Adipocyte (in vitro differentiated cells): ENCODE measurements around the gene GUCY1B1.
A peak's percentile ranks its signal among the peaks of the same experiment; 100 is the strongest.

Source experiments
- DNase-seq: peaks from one replicate; pipeline ENCODE4 v3.0.0-alpha.2; 2015; ENCODE audit warnings: low read depth
- H3K27me3 ChIP-seq: replicated peaks from 2 replicates; pipeline ENCODE4 v1.7.0; 2013; ENCODE audit warnings: mild to moderate bottlenecking, low read length, moderate library complexity; ENCODE audit not compliant: control insufficient read depth, insufficient read depth
- H3K36me3 ChIP-seq: 2 replicates; pipeline ENCODE4 v1.7.0; 2013; ENCODE audit warnings: low read length, mild to moderate bottlenecking, moderate library complexity; ENCODE audit not compliant: control insufficient read depth, insufficient read depth, severe bottlenecking
- H3K4me1 ChIP-seq: 2 replicates; pipeline ENCODE4 v1.7.0; 2013; ENCODE audit warnings: mild to moderate bottlenecking, low read length, moderate library complexity; ENCODE audit not compliant: control insufficient read depth, insufficient read depth
- H3K4me3 ChIP-seq: 2 replicates; pipeline ENCODE4 v1.7.0; 2013; ENCODE audit warnings: mild to moderate bottlenecking, low read length, moderate library complexity
- H3K9ac ChIP-seq: 2 replicates; pipeline ENCODE4 v1.7.0; 2013; ENCODE audit warnings: mild to moderate bottlenecking, low read length, moderate library complexity
- H3K9me3 ChIP-seq: 2 replicates; pipeline ENCODE4 v1.7.0; 2013; ENCODE audit warnings: mild to moderate bottlenecking, low read length, moderate library complexity; ENCODE audit not compliant: control insufficient read depth

Gene GUCY1B1

GRCh38 chr4:155800685-155801343 is 42.0 kb downstream of the GUCY1B1 start:
- Histone ChIP-seq H3K27me3 (no peaks in the 10 kb centered on the region), H3K9ac (no peak overlapping the region), H3K4me3 (no peak overlapping the region), H3K4me1 (peaks cover 7% of the 10 kb centered on the region), H3K9me3 (no peaks in the 10 kb centered on the region), H3K36me3 (no peaks in the 10 kb centered on the region)
- no peak for DNase-seq

- Histone ChIP-seq H3K4me3 (no peak overlapping the region), H3K9me3 (no peaks in the 10 kb centered on the region), H3K27me3 (no peaks in the 10 kb centered on the region), H3K36me3 (no peaks in the 10 kb centered on the region), H3K9ac (no peak overlapping the region), H3K4me1 (peaks cover 14% of the 10 kb centered on the region)
- no peak for DNase-seq
Observed at GRCh38 chr4:155802190-155802959, 43.6 kb downstream of the GUCY1B1 start.

DNA sequence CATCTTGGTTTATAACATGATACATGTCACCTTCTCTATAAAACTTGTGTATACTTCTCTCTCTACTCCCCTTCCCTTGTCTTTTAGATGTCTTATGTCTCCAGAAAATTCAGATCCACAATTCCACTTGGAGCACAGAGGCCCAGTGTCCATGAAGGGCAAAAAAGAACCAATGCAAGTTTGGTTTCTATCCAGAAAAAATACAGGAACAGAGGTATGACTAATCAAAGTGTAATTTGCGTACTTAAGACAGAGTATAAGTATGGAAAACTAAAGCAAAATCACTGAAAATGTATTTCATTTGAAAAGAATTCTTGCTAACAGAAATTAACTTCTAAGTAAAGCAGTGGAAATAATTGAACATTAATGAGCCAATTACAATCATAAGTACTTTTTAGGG is 46.2 kb downstream of the GUCY1B1 start:
- Histone ChIP-seq H3K4me3 (no peak overlapping the region), H3K27me3 (no peaks in the 10 kb centered on the region), H3K9ac (no peak overlapping the region), H3K36me3 (no peaks in the 10 kb centered on the region), H3K9me3 (no peaks in the 10 kb centered on the region), H3K4me1 (peaks cover 14% of the 10 kb centered on the region)
- peak; percentile 59 for DNase-seq

DNA sequence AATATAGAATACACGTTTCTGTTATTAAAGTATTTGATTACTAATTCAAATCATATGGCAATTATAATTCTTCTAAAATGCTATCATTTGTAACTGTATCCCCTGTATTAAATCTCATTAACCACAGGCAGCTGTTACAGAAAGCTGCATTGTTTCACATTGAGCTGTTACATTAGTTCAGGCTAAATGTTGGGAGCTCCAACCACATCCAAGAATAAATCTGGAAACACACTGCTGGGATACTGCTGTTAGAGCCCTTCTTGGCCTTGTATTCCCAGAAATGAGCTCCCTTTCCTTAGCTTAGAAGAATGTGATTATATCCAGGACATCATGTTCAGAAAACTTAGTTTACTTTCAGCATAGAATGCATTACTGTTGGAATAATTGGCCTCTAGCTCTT is 48.2 kb downstream of the GUCY1B1 start:
- peak; percentile 66 for DNase-seq
- Histone ChIP-seq H3K27me3 (no peaks in the 10 kb centered on the region), H3K4me3 (no peak overlapping the region), H3K9ac (no peak overlapping the region), H3K9me3 (no peaks in the 10 kb centered on the region), H3K36me3 (no peaks in the 10 kb centered on the region), H3K4me1 (peaks cover 14% of the 10 kb centered on the region)

DNA sequence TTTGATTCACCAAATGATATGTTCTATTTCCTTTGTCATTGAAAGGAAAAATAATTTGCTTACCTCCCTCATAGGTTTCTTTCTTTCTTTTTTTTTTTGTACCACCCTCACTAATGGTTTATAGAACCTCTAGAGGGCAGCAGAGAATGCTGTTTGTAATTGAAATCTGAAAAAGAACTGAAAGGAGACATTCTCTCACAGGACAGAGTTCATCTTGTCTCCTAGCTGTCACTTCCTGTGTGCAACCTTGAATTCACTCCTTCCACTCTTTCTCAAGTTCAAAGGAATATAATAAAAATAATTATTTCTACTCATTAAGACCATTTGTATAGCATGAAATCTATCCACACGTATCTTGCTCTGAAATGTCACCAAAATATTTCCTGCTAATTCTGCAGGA is 51.0 kb downstream of the GUCY1B1 start:
- H3K9me3 ChIP-seq, result no peaks in the 10 kb centered on the region
- no peak overlapping the region for H3K4me3 ChIP-seq
- H3K27me3 ChIP-seq, result no peaks in the 10 kb centered on the region
- DNase-seq, result peak; percentile 93
- no peaks in the 10 kb centered on the region for H3K36me3 ChIP-seq
- H3K9ac ChIP-seq, result no peak overlapping the region
- peaks cover 13% of the 10 kb centered on the region for H3K4me1 ChIP-seq

DNA sequence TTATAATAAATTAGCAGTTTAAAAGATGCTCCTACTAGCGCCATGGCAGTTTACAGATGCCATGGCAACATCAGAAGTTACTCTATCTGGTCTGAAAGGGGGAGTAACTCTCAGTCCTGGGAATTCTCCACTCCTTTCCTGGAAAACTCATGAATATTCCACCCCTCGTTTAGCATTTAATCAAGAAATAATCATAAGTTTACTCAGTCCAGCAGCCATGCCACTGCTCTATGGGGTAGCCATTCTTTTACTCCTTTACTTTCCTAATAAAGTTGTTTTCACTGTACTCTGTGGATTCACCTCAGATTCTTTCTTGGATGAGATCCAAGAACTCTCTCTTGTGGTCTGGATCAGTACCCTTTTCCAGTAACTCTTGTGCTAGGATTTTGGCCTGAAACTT is 52.3 kb downstream of the GUCY1B1 start:
- DNase-seq, result no peak
- peaks cover 8% of the 10 kb centered on the region for H3K4me1 ChIP-seq
- no peaks in the 10 kb centered on the region for H3K9me3 ChIP-seq
- H3K4me3 ChIP-seq, result no peak overlapping the region
- no peaks in the 10 kb centered on the region for H3K27me3 ChIP-seq
- H3K36me3 ChIP-seq, result no peaks in the 10 kb centered on the region
- H3K9ac ChIP-seq, result no peak overlapping the region

DNA sequence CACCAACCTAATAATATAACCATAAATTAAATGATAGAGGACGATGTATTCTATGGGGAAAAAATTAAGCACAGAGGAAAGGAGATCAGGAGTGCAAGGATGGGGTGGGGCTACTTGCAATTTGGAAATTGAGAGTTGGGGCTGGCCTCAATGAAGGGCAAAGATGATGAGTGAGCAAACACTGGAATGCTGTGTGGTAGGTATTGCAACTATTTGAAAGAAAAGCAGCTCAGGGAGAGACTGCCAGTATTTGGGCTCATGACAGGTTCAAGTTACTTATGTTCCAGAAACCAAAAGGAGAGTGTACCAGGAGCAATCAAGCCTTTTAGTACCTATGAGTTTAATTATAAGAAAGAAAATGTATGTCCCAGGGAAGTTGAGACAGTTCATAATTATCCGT is 59.8 kb downstream of the GUCY1B1 start:
- Histone ChIP-seq H3K9me3 (no peaks in the 10 kb centered on the region), H3K4me1 (peaks cover 20% of the 10 kb centered on the region), H3K9ac (no peak overlapping the region), H3K4me3 (peak overlapping the region; percentile 4), H3K36me3 (no peaks in the 10 kb centered on the region), H3K27me3 (no peaks in the 10 kb centered on the region)
- DNase-seq, result peak; percentile 61

DNA sequence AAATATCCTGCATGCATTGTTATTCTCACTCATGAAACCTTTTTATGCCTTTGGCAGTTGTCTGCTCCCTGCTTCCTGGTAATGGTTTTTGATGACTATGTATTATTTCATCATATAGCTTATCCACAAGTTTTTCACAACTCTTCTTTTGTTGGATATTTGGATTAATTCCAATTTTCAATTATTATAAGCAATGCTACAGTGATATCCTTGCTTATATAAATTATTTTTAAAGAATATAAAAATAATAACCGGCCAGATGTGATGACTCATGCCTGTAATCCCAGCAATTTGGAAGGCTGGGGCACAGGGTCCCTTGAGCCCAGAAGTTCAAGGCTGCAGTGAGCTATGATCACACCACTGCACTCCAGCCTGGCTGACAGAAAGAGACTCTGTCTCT is 60.2 kb downstream of the GUCY1B1 start:
- H3K36me3 ChIP-seq, result no peaks in the 10 kb centered on the region
- no peaks in the 10 kb centered on the region for H3K27me3 ChIP-seq
- H3K9me3 ChIP-seq, result no peaks in the 10 kb centered on the region
- H3K9ac ChIP-seq, result no peak overlapping the region
- H3K4me3 ChIP-seq, result peak overlapping the region; percentile 4
- H3K4me1 ChIP-seq, result peaks cover 20% of the 10 kb centered on the region
- peak; percentile 50 for DNase-seq

- no peaks in the 10 kb centered on the region for H3K27me3 ChIP-seq
- H3K9ac ChIP-seq, result no peak overlapping the region
- DNase-seq, result no peak
Observed at GRCh38 chr4:155820887-155821518, 62.2 kb downstream of the GUCY1B1 start.

GRCh38 chr4:155822572-155822971 is 63.8 kb downstream of the GUCY1B1 start:
- H3K4me1 ChIP-seq, result peaks cover 20% of the 10 kb centered on the region
- H3K4me3 ChIP-seq, result no peak overlapping the region
- no peaks in the 10 kb centered on the region for H3K36me3 ChIP-seq
- H3K9me3 ChIP-seq, result no peaks in the 10 kb centered on the region
- DNase-seq, result peak; percentile 43
- H3K27me3 ChIP-seq, result no peaks in the 10 kb centered on the region
- no peak overlapping the region for H3K9ac ChIP-seq

More at GRCh38 chr4:155820887-155821518, 62.2 kb downstream of the GUCY1B1 start:
- Histone ChIP-seq H3K36me3 (no peaks in the 10 kb centered on the region), H3K4me3 (no peak overlapping the region), H3K4me1 (peaks cover 20% of the 10 kb centered on the region), H3K9me3 (no peaks in the 10 kb centered on the region)

DNA sequence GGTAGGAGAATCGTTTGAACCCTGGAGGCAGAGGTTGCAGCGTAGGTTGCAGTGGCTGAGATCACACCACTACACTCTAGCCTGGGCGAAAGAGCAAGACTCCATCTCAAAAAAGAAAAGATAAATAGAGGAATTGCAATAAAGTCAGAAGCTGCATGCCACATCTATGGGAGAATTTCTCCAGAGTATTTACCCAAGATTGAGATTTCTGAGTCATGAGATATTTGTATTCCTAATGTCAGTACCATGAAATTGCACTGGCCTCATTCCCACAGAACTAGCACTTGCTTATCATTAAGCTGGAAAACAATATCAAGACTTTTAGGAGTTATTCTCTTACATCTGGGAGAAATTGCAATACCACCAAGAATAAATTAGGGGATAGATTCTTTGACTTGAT is 69.8 kb downstream of the GUCY1B1 start:
- Histone ChIP-seq H3K4me1 (peaks cover 4% of the 10 kb centered on the region), H3K4me3 (no peak overlapping the region), H3K36me3 (no peaks in the 10 kb centered on the region), H3K9ac (no peak overlapping the region), H3K27me3 (no peaks in the 10 kb centered on the region), H3K9me3 (no peaks in the 10 kb centered on the region)
- peak; percentile 86 for DNase-seq
